ENCODE data around the gene PNMA5. TPM values are rescaled to one million over a fixed set of nuclear protein-coding genes. Genes with fewer than 3 reads are reported as not detected.
"Not testable (repeated sequence)": the region's sequence is repeated elsewhere in the genome, so short reads cannot be mapped to it uniquely, and the experiment has no call there.

The PNMA5 gene
- total RNA-seq, 1 donor from 2014 or later, result not detected

DNA sequence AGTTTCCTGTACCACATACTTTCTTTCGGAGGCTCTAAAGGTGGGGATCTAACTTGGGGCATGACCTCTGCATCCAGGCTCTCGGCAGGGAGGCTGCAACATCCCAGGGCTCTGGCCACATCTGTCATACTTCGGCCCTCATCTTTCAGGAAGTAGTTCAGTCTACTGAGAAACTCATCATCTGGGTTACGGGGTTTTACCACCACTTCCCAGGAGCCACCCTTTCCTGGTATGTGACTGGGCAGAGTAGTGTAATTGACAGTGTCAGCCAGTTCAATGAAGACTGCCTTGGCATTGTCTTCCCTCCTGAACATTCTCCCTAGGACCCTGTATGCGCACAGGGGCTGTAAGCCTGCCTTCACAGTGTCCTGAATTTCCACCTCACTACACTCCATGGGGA, 2.8 kb downstream of the PNMA5 start:
- TF ChIP-seq, protein P1, sequence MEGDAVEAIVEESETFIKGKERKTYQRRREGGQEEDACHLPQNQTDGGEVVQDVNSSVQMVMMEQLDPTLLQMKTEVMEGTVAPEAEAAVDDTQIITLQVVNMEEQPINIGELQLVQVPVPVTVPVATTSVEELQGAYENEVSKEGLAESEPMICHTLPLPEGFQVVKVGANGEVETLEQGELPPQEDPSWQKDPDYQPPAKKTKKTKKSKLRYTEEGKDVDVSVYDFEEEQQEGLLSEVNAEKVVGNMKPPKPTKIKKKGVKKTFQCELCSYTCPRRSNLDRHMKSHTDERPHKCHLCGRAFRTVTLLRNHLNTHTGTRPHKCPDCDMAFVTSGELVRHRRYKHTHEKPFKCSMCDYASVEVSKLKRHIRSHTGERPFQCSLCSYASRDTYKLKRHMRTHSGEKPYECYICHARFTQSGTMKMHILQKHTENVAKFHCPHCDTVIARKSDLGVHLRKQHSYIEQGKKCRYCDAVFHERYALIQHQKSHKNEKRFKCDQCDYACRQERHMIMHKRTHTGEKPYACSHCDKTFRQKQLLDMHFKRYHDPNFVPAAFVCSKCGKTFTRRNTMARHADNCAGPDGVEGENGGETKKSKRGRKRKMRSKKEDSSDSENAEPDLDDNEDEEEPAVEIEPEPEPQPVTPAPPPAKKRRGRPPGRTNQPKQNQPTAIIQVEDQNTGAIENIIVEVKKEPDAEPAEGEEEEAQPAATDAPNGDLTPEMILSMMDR (IDR thresholded peaks at IDR 0.05; ENCODE audit: unreplicated experiment), result no peak
- Mint-ChIP-seq H3K4me3 (no peak overlapping the region), H3K27ac (no peak overlapping the region), H3K9me3 (peaks cover 3% of the 10 kb centered on the region), H3K36me3 (no peaks in the 10 kb centered on the region), H3K4me1 (no peaks in the 10 kb centered on the region), H3K27me3 (ENCODE audit: low read depth) (peaks cover 3% of the 10 kb centered on the region)
- DNase-seq (ENCODE audit: low spot score in 2 of 2, unreplicated experiment in 2 of 2), result no peak

DNA sequence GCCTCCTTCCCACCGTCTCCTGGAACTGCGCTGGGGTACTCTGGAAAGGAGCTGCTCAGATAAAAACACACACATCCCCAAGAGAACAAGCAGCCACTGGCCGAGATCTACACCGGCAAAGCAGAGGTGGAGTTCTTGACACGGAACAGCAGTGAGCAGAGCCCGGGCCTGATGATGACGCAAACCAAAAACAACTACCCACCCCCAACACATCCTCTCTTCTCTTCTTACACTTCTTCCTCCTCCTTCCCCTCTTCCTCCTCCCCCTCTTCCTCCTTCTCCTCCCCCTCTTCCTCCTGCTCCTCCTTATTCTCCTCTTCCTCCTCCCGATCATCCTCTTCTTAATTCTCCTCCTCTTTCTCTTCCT, 4.6 kb downstream of the PNMA5 start:
- TF ChIP-seq, protein P1 (IDR thresholded peaks at IDR 0.05; ENCODE audit: unreplicated experiment), result no peak
- Mint-ChIP-seq H3K4me3 (no peak overlapping the region), H3K4me1 (no peaks in the 10 kb centered on the region), H3K9me3 (no peaks in the 10 kb centered on the region), H3K36me3 (no peaks in the 10 kb centered on the region), H3K27me3 (ENCODE audit: low read depth) (peaks cover 3% of the 10 kb centered on the region), H3K27ac (no peak overlapping the region)
- no peak for DNase-seq (ENCODE audit: low spot score in 2 of 2, unreplicated experiment in 2 of 2)

DNA sequence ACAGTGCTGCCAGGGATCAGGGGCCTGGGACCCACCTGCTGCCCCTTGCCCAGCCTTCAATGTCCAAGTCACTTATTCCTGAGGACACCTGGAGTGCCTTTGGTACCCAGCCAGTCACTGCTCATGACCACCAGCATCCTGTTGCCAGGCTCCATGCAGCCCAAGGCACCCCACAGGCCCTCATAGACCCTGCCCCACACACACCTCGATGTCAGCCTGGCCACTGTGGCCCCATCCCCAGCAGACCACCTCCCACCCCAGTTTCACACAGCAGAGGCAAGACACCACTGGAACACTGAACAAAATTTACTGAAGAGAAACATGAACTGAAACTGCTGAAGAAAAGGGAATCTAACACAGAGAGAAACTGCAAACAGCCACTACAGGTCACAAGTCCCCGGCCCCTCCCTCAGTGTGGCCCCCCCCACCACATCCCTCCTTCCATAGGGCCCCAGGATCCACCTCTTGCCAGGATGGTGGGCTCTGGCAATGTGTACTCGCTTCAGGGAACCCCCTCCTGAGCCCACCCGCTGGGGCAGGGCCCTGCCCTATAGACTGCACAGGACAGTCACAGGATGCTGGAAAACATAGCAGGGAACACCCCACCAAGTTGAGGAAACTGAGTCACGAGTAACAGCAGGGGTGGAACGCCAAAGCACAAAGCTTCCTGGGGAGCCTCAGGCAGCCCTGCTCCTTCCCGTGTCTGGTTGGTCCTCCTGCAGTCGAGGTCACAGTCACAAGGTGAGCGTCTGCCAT, 5.2 kb downstream of the PNMA5 start:
- no peak overlapping the region for H3K4me3 Mint-ChIP-seq
- H3K27me3 Mint-ChIP-seq (ENCODE audit: low read depth), result peaks cover 3% of the 10 kb centered on the region
- H3K27ac Mint-ChIP-seq, result no peak overlapping the region
- H3K36me3 Mint-ChIP-seq, result no peaks in the 10 kb centered on the region
- no peaks in the 10 kb centered on the region for H3K4me1 Mint-ChIP-seq
- no peaks in the 10 kb centered on the region for H3K9me3 Mint-ChIP-seq
- TF ChIP-seq, protein P1 (IDR thresholded peaks at IDR 0.05; ENCODE audit: unreplicated experiment), result no peak
- DNase-seq (ENCODE audit: low spot score in 2 of 2, unreplicated experiment in 2 of 2), result no peak

DNA sequence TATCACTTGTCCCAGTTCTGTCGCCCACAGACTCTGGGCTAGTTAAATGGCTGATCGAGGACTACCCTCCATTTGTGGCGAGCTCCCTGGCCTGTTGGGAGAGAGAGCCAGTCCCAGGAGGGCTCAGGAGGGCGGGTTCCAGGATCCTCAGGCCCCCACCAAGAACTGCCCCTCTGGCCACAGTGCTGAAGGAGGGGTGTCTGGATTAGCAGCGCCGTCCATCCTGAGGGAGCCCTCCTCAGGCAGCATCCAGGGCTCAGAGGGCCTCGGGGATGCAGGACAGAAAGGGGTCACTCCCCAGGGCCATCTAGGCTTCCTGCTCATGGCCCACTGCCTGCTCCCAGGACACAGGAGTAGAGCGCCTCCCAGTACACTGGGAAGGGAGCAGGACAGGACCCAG, 6.1 kb downstream of the PNMA5 start:
- Mint-ChIP-seq H3K27ac (no peak overlapping the region), H3K36me3 (no peaks in the 10 kb centered on the region), H3K9me3 (peaks cover 3% of the 10 kb centered on the region), H3K27me3 (ENCODE audit: low read depth) (peaks cover 3% of the 10 kb centered on the region), H3K4me3 (no peak overlapping the region), H3K4me1 (no peaks in the 10 kb centered on the region)
- no peak for DNase-seq (ENCODE audit: low spot score in 2 of 2, unreplicated experiment in 2 of 2)
- TF ChIP-seq, protein P1 (IDR thresholded peaks at IDR 0.05; ENCODE audit: unreplicated experiment), result no peak

DNA sequence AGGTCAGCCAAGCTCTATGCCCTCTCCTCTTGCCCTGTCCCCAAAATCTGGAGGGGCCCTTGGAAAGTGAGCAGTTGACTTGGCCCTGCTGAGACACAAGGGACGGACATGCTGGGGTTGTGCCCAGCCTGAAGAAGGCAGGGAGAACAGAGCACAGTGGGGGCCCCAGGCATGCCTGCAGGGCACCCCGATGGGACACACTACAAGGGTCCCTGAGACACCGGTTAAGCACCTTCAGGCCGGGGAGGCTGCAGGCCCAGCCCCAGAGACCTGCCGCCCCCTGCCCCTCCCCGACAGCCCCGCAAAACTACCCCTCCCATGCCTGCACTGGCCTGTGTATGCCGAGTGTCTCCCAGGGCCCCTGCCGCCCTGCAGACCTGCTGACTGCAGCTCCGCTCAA, 6.8 kb downstream of the PNMA5 start:
- H3K27ac Mint-ChIP-seq; H3K4me3 Mint-ChIP-seq; H3K4me1 Mint-ChIP-seq; DNase-seq (ENCODE audit: low spot score in 2 of 2, unreplicated experiment in 2 of 2); H3K36me3 Mint-ChIP-seq; H3K9me3 Mint-ChIP-seq; H3K27me3 Mint-ChIP-seq (ENCODE audit: low read depth): not testable (repeated sequence)

DNA sequence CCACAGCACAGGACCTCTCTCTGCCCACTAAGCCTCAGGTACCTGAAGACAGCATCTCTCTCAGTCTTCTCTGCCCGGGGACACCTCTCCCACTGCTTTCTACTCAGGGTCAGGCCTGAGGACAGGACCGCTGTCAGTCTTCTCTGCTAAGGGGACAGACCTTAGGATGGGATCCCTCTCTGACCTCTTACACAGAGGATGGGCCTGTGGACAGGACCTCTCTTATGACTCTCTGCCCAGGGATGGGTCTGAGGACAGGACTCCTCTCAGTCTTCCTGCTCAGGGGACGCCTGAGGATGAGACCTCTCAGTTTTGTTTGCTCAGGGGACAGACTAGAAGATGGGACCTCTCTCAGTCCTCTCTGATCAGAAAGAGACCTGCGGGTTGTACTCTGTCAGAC, 8.5 kb downstream of the PNMA5 start:
- not testable (repeated sequence) for H3K4me3 Mint-ChIP-seq; H3K36me3 Mint-ChIP-seq; H3K4me1 Mint-ChIP-seq; H3K27me3 Mint-ChIP-seq (ENCODE audit: low read depth); DNase-seq (ENCODE audit: low spot score in 2 of 2, unreplicated experiment in 2 of 2); H3K9me3 Mint-ChIP-seq; H3K27ac Mint-ChIP-seq

DNA sequence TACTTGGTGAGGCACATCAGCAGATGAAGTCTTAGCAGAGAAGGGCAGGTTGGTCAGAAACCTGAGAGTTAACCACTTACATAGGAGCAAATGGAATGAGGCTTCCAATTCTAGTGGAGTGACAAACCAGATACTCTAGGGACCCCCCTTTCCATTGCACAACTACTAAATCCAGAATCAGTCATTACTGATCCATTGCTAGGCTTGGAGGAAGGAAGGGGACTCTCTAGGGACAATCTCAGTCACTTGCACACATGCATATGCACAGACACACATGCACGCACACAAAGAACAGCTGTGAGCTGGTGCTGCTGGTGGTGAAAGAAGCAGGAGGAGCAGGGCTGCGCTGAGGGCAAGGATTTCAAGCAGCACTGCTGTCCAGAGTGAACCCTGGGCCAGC, 25.7 kb downstream of the PNMA5 start:
- Mint-ChIP-seq H3K36me3 (peaks cover 34% of the 10 kb centered on the region), H3K9me3 (peaks cover 22% of the 10 kb centered on the region)
- DNase-seq (ENCODE audit: low spot score in 2 of 2, unreplicated experiment in 2 of 2), result no peak

More for the DNA sequence above, 25.7 kb downstream of the PNMA5 start:
- H3K4me3 Mint-ChIP-seq, result no peak overlapping the region
- no peak overlapping the region for H3K27ac Mint-ChIP-seq
- no peaks in the 10 kb centered on the region for H3K27me3 Mint-ChIP-seq (ENCODE audit: low read depth)
- TF ChIP-seq, protein P1 (IDR thresholded peaks at IDR 0.05; ENCODE audit: unreplicated experiment), result no peak
- H3K4me1 Mint-ChIP-seq, result no peaks in the 10 kb centered on the region
